VCaP (cell line): Measurements from ENCODE around the gene KDM8.

Source experiments
- H3K27ac ChIP-seq: fragments of 450-650 bp; 2 replicates; pipeline ENCODE4 v1.5.1; 2017
- TF ChIP-seq, protein P1 (sequence below): fragments of 450-650 bp; conservative IDR thresholded peaks from 2 replicates; pipeline ENCODE4 v1.5.1; 2017; ENCODE audit warnings: mild to moderate bottlenecking, moderate library complexity

KDM8 gene

DNA sequence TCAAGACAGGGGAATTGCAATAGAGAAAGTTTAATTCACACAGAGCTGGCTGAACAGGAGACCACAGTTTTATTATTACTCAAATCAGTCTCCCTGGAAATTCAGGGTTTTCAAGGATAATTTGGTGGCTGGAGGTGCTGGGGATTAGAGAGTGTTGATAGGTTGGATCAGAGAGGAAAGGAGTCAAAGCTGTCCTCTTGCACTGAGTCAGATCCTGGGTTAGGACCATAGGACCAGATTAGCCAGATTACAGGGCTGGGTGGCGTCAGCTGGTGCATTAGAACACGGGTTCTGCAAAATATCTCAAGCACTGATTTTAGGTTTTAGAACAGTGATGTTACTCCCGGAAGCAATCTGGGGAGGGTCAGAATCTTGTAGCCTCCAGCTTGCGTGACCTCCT is 67.0 kb downstream of the KDM8 start:
- TF ChIP-seq, protein P1, sequence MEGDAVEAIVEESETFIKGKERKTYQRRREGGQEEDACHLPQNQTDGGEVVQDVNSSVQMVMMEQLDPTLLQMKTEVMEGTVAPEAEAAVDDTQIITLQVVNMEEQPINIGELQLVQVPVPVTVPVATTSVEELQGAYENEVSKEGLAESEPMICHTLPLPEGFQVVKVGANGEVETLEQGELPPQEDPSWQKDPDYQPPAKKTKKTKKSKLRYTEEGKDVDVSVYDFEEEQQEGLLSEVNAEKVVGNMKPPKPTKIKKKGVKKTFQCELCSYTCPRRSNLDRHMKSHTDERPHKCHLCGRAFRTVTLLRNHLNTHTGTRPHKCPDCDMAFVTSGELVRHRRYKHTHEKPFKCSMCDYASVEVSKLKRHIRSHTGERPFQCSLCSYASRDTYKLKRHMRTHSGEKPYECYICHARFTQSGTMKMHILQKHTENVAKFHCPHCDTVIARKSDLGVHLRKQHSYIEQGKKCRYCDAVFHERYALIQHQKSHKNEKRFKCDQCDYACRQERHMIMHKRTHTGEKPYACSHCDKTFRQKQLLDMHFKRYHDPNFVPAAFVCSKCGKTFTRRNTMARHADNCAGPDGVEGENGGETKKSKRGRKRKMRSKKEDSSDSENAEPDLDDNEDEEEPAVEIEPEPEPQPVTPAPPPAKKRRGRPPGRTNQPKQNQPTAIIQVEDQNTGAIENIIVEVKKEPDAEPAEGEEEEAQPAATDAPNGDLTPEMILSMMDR: no peak
- no peak overlapping the region for H3K27ac ChIP-seq
